Stimulated activated CD8-positive, alpha-beta memory T cell treated with anti-CD3 and anti-CD28 coated beads, Interleukin-15, amount 100 ng/mL, for 48 hours (primary cell): ENCODE results near the gene ODAM.
"Not testable (repeated sequence)": the region's sequence is repeated elsewhere in the genome, so short reads cannot be mapped to it uniquely, and the experiment has no call there.

Experiments used
- DNase-seq, 2 donors: peaks; one replicate each; pipeline ENCODE4 v3.0.0-alpha.2; 2020; ENCODE audit warnings: low read depth in 2 of 2

ODAM gene, protein sequence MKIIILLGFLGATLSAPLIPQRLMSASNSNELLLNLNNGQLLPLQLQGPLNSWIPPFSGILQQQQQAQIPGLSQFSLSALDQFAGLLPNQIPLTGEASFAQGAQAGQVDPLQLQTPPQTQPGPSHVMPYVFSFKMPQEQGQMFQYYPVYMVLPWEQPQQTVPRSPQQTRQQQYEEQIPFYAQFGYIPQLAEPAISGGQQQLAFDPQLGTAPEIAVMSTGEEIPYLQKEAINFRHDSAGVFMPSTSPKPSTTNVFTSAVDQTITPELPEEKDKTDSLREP

DNA sequence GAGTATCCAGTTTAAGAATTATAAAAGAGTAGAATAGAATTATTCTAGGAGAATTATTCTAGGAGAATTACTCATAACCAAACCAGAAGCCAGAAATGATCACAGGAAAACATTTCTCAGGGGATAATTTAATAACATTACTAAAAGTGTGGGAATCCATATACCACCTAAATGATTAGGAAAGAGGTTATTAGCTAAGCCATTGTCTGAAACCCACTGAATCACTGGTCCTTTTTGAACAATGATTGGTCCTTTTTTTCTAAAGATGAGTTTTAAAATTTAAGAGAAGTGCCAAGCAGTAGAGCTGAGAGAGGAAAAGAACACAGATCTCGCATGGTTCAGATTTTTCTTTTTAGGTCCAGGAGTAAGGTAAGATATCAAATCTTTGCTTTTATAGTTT, at the start of gene ODAM:
Gene ODAM, plus strand, starts transcription at position 301 of the 400 bp plus-strand sequence. CDS start 819 bp downstream, outside the sequence.
- no peak for DNase-seq

DNA sequence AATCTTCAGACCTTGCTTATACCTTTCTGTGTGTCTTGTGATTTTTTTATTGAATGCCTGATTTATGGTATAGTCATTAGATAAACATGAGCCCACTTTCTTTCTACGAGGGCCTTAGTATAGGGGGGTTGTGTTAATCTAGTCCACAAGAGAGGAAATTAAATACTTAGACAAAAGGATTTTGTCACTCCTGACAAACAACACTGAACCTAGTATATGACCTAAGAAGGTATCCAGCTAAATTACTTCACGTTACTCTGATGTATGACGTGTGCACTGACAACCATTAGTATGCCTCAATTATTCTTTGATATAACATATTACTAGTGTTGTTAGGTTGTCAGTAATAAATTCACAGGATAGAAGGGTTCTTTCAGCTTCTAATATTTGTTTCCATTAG, 44.3 kb upstream of the ODAM start:
- DNase-seq, result no peak

DNA sequence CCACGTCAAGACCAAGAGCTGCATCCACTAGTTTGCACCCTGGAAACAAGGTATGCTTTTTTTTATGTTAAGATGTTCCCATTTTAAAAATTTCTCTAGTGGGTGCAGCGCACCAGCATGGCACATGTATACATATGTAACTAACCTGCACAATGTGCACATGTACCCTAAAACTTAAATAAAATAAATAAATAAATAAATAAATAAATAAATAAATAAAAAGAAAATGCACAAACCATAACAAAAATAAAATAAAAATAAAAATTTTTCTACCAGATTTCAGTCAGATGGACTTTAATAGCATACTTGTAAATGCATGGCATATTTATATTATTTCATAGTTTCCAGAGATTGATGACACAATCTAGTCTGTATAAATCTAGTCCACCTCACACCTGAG, 43.4 kb upstream of the ODAM start:
- DNase-seq, result no peak

DNA sequence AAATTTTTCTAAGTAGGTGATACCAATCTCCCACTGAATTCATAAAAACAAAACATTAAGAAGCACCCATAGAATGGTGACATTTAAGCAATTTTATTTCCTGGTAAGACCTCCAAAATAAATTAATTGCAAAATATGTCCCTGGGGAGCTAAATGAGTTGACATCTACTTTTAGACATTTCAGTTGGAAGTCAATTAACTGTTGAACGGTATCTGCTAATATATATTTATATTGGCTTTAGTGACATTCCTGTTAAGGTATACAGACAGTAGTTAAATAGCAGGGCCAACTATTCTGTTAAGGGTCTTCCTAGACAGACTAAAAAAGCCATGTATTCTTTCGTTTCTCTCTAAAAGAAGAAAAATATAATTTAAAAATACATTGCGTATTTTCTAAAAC, 41.6 kb upstream of the ODAM start, which contains the start of gene PRR27:
Gene PRR27, plus strand, starts transcription at position 301 of the 400 bp plus-strand sequence. CDS start 139 bp downstream, outside the sequence.
- no peak for DNase-seq

DNA sequence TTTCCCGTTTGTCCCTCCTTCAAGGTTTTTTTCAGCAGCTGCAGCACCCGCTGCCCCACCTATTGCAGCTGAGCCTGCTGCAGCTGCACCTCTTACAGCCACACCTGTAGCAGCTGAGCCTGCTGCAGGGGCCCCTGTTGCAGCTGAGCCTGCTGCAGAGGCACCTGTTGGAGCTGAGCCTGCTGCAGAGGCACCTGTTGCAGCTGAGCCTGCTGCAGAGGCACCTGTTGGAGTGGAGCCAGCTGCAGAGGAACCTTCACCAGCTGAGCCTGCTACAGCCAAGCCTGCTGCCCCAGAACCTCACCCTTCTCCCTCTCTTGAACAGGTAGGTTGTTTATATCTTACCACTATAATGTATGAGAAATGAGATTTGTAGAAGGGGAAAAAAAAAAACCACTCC, 36.9 kb upstream of the ODAM start:
- no peak for DNase-seq

DNA sequence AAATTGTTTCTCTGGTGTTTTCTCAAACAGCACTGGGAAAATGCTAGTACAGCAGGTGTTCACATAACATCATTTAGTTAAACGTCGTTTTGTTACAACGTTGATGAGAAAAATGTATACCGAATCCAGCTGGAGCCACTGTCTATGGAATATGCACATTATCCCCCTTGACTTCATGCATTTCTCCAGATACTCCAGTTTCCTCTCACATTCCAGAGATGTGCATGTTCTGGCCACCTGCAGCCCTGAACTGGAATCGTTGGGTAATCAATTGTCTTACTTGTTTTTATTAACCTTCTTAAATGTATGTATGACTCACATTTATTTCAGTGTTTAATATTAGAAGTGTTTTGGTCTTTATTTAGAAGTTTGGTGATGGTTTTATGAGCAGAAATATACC, 18.4 kb upstream of the ODAM start:
- no peak for DNase-seq

DNA sequence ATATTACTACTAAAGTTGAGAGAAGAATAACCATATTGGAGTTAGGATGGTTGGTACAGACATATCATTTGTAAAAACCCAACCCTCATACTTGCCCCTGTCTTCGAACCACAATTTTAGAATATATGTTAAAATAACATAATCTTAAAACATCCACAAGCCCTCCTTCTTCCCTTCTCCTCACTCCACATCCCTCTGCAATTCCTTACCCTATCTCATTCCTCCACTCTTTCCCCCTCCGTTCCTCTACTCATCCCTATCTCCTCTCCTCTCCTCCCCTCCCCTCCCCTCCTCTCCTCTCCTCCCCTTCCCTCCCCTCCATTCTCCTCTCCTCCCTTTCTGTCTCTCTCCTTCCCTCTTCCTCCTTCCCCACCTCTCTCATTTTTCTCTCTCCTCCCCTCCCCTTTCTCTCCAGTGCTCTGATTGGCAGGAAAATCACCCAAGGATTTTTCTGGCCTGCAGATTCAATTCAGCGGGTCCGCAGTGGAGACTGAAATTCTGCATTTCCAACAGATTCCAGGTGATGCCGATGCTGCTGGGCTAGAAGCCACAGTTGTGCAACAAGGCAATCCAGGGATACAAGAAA, 17.4 kb upstream of the ODAM start:
- no peak for DNase-seq

DNA sequence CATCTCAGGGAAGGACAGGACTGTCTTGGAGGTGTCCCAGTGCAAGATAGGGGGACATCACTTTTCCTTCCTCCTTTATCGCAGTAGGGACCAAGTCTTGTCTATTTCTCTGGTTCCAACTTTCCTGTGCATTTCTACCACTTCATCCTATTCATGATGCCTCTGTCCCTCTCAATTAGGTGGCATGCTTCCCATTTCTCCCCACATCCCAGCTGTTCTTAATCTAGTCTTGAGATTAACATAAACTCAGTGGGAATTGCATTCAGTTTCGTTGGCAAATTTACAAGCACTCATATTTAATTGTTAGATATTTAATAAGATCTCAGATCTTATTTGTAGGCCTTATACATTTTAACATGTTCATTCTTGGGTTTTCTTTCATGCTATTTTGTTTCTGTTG, 15.7 kb upstream of the ODAM start:
- no peak for DNase-seq

DNA sequence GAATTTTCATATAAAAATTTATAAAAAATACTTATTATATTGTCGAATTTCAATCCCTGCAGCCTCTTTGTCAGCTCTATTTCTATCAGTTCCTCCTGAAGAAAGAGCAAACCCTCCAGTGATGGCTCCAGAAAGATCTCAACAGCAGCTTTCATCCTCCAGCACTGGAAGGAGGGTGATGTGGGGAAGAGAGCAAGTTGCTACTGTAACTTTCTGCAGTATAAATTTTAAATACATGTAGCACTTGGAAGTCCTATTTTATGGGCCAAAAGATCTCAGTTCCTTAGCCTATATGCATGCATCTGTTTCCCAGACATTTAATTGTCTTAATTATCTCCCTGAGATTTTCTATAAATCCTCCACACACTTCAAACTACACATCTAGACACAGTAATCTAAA, 13.7 kb upstream of the ODAM start:
- DNase-seq, result no peak

DNA sequence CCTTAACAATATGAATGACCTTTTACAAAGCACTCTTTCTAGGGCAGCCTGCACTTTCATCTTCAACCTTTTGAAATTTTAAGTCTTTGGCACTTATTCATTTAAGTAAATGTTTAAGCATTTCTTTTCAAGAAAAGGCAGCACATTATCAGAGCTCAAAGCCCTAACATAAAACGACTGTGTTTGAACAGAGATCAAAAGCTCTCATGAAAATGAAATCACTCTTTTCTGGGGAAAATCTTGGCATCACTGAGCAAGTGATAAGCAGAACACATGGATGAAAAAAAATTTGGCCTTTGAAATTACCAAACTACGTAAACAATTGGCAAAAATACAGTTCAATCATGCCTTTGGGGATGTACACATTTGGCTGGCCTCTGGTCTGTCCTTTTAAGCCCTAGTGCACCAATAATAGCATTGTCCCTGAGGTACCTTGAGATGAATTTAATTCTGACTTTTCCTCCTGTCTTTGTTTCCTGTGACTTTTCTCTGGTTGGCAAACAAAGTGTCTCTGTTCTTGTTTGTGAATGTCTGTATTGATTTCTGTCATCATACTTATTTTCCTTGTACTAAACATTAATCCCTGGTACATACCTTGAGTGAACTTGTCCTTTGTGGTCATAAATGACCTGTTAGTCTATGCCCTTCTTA, 12.9 kb upstream of the ODAM start:
- no peak for DNase-seq

DNA sequence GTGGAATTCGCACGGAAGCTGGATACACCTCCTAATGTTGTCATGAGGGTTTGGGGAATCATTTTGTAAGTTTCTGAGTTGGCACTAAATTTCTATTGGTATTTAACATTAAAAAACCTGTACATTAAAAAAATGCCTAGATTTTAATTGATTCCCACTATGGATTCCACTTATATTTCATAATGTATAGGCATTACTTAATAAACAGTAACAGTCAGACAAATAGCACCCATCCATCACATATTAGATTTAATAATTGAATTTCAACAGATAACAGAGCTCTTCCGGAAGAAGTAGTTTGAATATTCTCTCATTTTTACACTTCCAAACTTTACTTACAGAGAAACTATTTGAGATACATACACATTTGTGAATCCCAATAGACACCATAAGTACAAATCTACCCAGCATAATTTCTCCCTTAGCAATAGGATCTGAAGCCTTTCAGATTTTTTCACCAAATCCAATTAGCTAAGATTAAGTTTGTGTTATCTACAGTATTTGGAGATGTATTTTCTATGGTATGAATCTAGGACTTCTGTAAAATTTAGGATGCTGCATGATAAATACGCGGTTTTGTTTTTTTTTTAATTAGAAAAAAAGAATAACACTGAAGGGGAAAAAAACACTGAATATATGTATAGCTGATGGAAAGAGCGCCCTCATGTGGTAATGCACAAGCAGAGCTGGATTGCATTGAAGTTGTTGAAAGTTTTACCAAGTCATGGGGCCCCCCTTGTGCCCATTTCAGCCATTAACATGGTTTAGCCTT, 12.2 kb upstream of the ODAM start:
- DNase-seq, result no peak

DNA sequence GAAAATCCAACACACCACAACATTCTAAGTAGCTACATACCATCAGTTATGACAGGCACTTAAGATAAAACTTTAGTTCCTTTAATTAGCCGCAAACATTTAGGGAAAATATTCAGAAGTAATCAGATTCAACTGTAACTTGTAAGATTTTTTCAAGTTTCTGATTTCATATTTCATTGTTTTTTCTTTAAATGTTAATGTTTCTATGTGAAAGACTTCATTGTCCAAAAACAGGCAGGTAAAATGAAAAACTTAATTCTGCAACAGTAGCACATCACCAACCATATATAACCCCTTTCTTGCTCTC, 11.6 kb upstream of the ODAM start:
- no peak for DNase-seq

DNA sequence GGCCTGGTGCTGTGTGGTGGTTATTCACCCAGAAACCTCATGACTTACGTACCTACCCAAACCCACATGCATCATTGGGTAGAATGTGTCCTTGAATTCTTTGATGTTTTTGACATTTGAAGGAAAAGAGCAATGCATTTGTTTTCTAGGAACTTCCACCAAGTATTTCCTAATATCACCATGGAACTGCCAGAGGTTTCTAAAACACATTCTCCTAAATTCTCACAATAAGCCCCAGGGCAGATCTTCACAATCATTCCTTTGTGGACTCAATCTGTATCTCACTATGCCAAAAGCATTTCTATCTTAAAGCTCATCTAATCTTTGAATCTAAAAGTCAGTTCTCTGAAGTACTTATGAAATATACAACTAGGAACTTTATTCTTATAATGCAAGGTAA, 8.3 kb upstream of the ODAM start:
- no peak for DNase-seq

DNA sequence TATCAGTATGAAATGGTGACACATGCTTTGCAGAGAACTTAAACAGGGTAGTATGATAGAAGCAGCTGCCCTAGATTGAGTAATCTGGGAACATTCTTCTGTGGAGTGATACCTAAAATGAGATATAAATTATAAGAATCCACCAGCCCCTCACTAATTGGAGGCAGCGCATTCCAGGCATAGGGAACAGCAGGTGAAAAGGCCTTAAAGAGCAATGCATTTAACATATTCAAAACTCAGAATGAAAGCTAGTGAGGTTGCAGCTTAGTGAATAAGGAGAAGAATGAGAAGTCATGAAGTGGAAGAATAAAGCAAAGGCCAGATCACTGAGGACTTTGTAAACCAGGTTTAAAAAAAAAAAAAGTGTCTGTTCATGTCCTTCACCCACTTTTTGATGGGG, 4.9 kb upstream of the ODAM start:
- no peak for DNase-seq

DNA sequence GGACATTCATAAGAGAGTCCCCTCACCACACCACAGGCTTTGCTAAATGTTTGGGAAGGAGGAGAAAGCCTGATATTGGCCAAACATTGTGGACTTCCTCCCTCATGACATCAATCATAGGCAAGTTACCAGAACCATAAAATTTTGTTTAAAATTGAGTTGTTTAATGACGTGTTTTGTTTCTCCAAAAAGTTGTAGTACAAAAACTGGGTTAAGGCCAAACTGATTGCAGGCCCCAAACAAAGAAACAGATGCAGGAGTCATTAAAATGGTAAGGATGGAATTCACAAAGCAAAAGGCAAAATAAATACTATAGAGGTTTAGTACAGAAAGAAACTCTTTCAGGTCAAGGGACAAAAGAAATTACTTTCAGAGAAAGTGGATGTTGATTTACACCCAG, 3.9 kb upstream of the ODAM start:
- DNase-seq, result no peak

DNA sequence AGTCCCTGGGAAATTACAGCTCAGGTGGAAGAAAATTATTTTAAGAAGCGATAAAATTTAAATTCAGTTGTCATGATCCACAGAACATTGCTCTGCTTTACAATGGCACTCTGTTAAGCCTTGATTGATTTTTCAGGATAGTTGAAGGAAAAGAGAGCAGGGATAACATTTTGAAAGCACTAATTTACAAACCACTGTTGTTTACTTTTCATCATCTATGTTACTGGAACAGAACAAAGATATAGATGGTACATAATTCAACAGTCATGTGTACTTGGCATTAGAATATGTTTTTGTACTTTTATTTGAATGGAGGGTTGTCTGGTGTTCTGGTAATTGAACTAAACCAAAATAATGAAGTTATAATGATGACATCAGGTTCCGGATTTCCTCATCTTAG, 2.6 kb upstream of the ODAM start:
- no peak for DNase-seq

DNA sequence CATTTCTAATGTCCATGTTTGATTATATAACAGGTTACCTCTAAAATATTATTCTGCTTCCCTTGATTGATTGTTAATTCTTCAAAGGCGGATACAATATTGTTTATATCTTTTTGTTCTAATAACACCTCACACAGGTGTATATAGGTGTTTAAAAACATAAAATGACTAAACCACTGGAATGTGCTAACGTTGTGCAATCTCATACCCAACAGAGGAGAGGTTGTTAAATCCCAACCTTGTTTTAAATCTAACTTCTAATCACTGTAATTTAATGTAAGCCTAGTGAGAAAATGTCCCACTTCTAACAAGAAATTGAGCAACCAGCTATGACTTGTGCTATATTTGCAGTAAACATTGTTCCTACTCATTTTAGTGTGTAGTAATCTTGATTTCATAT, 1.3 kb downstream of the ODAM start:
- no peak for DNase-seq

DNA sequence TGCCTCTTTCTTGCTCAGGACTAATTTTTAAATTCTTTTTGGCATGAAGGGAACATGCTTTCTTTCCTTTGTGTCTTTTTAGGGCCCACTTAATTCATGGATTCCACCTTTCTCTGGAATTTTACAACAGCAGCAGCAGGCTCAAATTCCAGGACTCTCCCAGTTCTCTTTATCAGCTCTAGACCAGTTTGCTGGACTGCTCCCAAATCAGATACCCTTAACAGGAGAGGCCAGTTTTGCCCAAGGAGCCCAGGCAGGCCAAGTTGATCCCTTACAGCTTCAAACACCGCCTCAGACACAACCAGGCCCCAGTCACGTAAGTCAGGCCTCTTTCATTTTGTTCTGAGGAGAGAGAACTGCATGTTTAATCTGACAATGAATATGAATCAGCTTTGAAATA, 2.3 kb downstream of the ODAM start:
- DNase-seq, result no peak

DNA sequence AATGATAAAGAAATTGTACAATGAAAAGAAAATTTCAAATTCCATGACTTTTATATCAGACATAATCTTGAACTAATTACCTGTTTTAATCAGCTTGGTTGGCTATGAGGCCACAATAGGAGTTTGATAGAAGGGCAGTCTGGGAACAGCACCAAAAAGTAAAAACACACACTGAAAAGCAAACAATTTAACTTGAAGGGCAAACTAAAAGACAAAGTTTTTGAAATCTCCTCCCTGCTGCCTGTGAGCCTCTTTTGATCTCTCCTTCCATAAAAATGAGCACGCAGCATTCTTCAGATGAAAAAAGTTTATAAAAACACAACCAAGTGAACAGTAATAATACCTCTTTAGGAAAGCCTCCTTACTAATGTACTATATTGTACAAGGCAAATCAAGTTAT, 8.1 kb downstream of the ODAM start:
- no peak for DNase-seq

DNA sequence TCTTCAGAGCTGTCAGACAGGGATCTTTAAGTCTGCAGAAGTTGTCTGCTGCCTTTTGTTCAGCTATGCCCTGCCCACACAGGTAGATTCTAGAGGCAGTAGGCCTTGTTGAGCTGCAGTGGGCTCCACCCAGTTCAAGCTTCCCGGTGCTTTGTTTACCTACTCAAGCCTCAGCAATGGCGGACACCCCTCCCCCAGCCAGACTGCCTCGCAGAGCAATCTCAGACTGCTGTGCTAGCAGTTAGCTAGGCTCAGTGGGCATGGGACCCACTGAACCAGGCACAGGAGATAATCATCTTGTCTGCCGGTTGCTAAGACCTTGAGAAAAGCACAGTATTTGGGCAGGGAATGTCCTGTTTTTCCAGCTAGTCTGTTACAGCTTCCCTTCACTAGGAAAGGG, 17.2 kb downstream of the ODAM start:
- DNase-seq, result not testable (repeated sequence)

DNA sequence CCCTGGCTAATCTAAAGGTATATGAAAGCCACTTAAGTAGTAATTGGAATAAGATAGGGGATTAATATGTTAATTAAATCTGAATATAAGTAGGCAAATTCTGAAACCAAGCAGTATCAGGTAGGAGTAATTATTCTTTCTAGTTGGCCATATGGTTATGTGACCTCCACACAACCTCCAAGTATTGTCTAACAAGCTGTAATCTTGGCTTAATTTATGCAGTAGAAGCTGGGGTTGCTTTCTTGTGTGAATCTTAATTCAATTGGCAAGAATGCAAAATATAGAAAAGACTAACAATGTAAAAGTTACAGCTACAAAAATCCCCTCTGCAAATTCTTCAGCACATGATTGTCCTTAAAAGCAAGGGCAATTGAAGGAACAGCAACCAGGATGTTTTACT, 20.6 kb downstream of the ODAM start:
- not testable (repeated sequence) for DNase-seq

DNA sequence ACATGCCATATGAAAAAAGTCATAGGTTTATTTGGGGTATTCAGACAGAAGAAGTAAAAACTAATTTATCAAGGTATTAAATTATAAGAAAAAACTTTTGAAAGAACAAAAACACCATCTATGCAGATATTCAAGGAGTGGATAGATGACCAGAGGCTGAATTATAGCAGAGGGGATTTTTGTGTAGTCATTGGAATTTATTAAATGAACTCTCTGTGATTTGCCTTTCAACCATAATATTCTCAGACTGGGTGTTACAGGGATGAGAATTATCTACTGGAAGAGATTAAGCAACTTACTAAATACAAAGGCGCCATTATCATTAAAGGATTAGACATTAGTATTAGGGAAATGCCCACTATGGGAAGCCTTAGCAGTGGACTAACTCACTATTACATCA, 21.0 kb downstream of the ODAM start:
- not testable (repeated sequence) for DNase-seq

DNA sequence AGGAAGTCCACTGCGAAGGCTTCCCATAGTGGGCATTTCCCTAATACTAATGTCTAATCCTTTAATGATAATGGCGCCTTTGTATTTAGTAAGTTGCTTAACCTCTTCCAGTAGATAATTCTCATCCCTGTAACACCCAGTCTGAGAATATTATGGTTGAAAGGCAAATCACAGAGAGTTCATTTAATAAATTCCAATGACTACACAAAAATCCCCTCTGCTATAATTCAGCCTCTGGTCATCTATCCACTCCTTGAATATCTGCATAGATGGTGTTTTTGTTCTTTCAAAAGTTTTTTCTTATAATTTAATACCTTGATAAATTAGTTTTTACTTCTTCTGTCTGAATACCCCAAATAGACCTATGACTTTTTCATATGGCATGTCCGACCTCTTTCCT, 25.9 kb downstream of the ODAM start:
- DNase-seq, result not testable (repeated sequence)
